K562 (cell line): ENCODE data around the gene BCAS1. TPM values are rescaled to one million over a fixed set of nuclear protein-coding genes. Genes with fewer than 3 reads are reported as not detected.

Experiments
- ATAC-seq: fragments of 200-7000 bp; cut with Tn5 transposase; 3 replicates; pipeline ENCODE4 v1.9.1; 2020; ENCODE audit warnings: moderate library complexity
- BruUV-seq: library from RNA; stranded (reverse); fragments of 400-500 nt; replicated peaks from 2 replicates; lab custom pipeline; 2021; lab: Mats Ljungman, UMichigan
- CTCF ChIA-PET: fragments of 300-600 bp; formaldehyde crosslinking; extraction: SDS; loops from one replicate; lab custom pipeline; 2021; ENCODE audit warnings: low intra/inter-chr PET ratio; lab: Yijun Ruan, JAX
- POLR2A ChIA-PET: fragments of 300-600, 350-650 bp; sonication (Branson Sonifier 250); formaldehyde crosslinking; extraction: SDS; loops from one replicate; lab custom pipeline; 2021; ENCODE audit warnings: antibody characterized with exemption, inconsistent platforms; lab: Yijun Ruan, JAX
- DNase-seq, 4 experiments: peaks; one replicate each; pipeline versions ENCODE4 v3.0.0 to v3.0.0-alpha.2; 2011 to 2018; ENCODE audit warnings: low spot score in 3 of 4, mixed read lengths in 3 of 4; ENCODE audit errors: extremely low read depth in 1 of 4
- FAIRE-seq: peaks from 2 replicates; lab custom pipeline; 2011; peaks lifted over from hg19 to GRCh38; lab: Jason Lieb, UNC
- H2AFZ ChIP-seq: 2 replicates; pipeline ENCODE4 v1.6.0; 2011; ENCODE audit warnings: low read depth, low read length, control low read depth, inconsistent platforms
- H3K27ac ChIP-seq: fragments of 200-600 bp; 3 replicates; pipeline ENCODE4 v1.8.0; 2011; ENCODE audit warnings: low read depth, mild to moderate bottlenecking, control low read depth, inconsistent platforms, low read length, moderate library complexity, mixed read lengths; ENCODE audit errors: extremely low read depth
- H3K27me3 ChIP-seq, 2 experiments: fragments of 300-600 bp in 1 of 2; 2 replicates in 1 of 2; 3 replicates in 1 of 2; pipeline versions ENCODE4 v1.6.0 to v1.8.0; 2011; ENCODE audit warnings: inconsistent platforms in 2 of 2, low read length in 2 of 2, mild to moderate bottlenecking in 1 of 2, mixed read lengths in 1 of 2, moderate library complexity in 1 of 2; ENCODE audit not compliant: control insufficient read depth in 2 of 2, insufficient read depth in 2 of 2
- H3K36me3 ChIP-seq: fragments of 300-600 bp; 3 replicates; pipeline ENCODE4 v1.8.0; 2011; ENCODE audit warnings: mild to moderate bottlenecking, low read length, inconsistent platforms; ENCODE audit not compliant: control insufficient read depth, insufficient read depth
- H3K4me1 ChIP-seq, 2 experiments: fragments of 200-600 bp in 1 of 2; replicated peaks in 1 of 2; 2 replicates in 1 of 2; 3 replicates in 1 of 2; pipeline versions ENCODE4 v1.5.1 to v1.8.0; 2011; ENCODE audit warnings: inconsistent platforms in 2 of 2, low read length in 2 of 2, mild to moderate bottlenecking in 1 of 2, mixed read lengths in 1 of 2, moderate library complexity in 1 of 2; ENCODE audit not compliant: control insufficient read depth in 2 of 2, insufficient read depth in 2 of 2
- H3K4me2 ChIP-seq: 2 replicates; pipeline ENCODE4 v1.6.1; 2011; ENCODE audit warnings: low read length, control low read depth, inconsistent platforms, mixed read lengths; ENCODE audit not compliant: insufficient read depth
- H3K4me3 ChIP-seq: fragments of 200-600 bp; sonication (generic), shearing (Covaris generic); 2 replicates; pipeline ENCODE4 v1.5.1; 2016; ENCODE audit warnings: control low read depth, inconsistent platforms
- H3K79me2 ChIP-seq: fragments of 200-600 bp; 3 replicates; pipeline ENCODE4 v1.8.0; 2011; ENCODE audit warnings: low read length, inconsistent platforms; ENCODE audit not compliant: control insufficient read depth, insufficient read depth
- H3K9ac ChIP-seq, 2 experiments: 2 replicates each; pipeline versions ENCODE4 v1.6.0 to v1.6.1; 2011; ENCODE audit warnings: low read depth in 2 of 2, low read length in 2 of 2, control low read depth in 1 of 2, inconsistent platforms in 1 of 2, mild to moderate bottlenecking in 1 of 2, mixed read lengths in 1 of 2; ENCODE audit not compliant: insufficient read depth in 1 of 2
- H3K9me1 ChIP-seq: one replicate; pipeline ENCODE4 v1.6.0; 2011; ENCODE audit warnings: inconsistent platforms, mild to moderate bottlenecking, low read length, moderate library complexity; ENCODE audit not compliant: control insufficient read depth, insufficient read depth
- H3K9me3 ChIP-seq: replicated peaks from 2 replicates; pipeline ENCODE4 v1.5.1; 2011; ENCODE audit warnings: low read depth, low read length, inconsistent platforms; ENCODE audit not compliant: control insufficient read depth, insufficient read depth
- H4K20me1 ChIP-seq: replicated peaks from 2 replicates; pipeline ENCODE4 v1.6.1; 2011; ENCODE audit warnings: low read length, inconsistent platforms, mixed read lengths; ENCODE audit not compliant: control insufficient read depth, insufficient read depth
- ADNP ChIP-seq: fragments of 200-800 bp; sonication (Bioruptor generic); IDR thresholded peaks from 2 replicates; pipeline ENCODE4 v1.6.1; 2016; ENCODE audit warnings: missing genetic modification characterization, missing compliant biosample characterization
- ARHGAP35 ChIP-seq: fragments of 450-650 bp; IDR thresholded peaks from 2 replicates; pipeline ENCODE4 v1.6.1; 2018; ENCODE audit not compliant: partially characterized antibody
- CBFA2T2 ChIP-seq: fragments of 450-650 bp; conservative IDR thresholded peaks from 2 replicates; pipeline ENCODE4 v1.6.1; 2017; ENCODE audit warnings: mild to moderate bottlenecking
- CBFA2T3 ChIP-seq: fragments of 450-650 bp; IDR thresholded peaks from 2 replicates; pipeline ENCODE4 v1.6.1; 2017
- DACH1 ChIP-seq: fragments of 450-650 bp; IDR thresholded peaks from 2 replicates; pipeline ENCODE4 v1.6.1; 2018; ENCODE audit not compliant: partially characterized antibody
- ETS2 ChIP-seq: IDR thresholded peaks from 2 replicates; pipeline ENCODE4 v1.6.1; 2016; ENCODE audit warnings: borderline replicate concordance, missing genetic modification characterization, mild to moderate bottlenecking, moderate library complexity, missing compliant biosample characterization; ENCODE audit not compliant: poor library complexity, severe bottlenecking
- FOXK1 ChIP-seq: sonication (generic); formaldehyde crosslinking; IDR thresholded peaks from 2 replicates; pipeline ENCODE4 v1.8.0; 2022; ENCODE audit warnings: missing genetic modification reagents, mild to moderate bottlenecking, borderline replicate concordance
- HDAC3 ChIP-seq: fragments of 450-650 bp; IDR thresholded peaks from 2 replicates; pipeline ENCODE4 v1.6.1; 2018; ENCODE audit warnings: borderline replicate concordance, mild to moderate bottlenecking, moderate library complexity; ENCODE audit not compliant: partially characterized antibody
- HNRNPK ChIP-seq: fragments of 200-400 bp; formaldehyde crosslinking; IDR thresholded peaks from one replicate; pipeline ENCODE4 v1.6.1; 2018; ENCODE audit warnings: mild to moderate bottlenecking, low read depth, low read length; ENCODE audit not compliant: poor library complexity, severe bottlenecking
- PTTG1 ChIP-seq: fragments of 450-650 bp; IDR thresholded peaks from 2 replicates; pipeline ENCODE4 v1.6.1; 2016; ENCODE audit warnings: low read depth, mild to moderate bottlenecking, missing genetic modification characterization, missing compliant biosample characterization
- SIN3B ChIP-seq: fragments of 450-650 bp; IDR thresholded peaks from 2 replicates; pipeline ENCODE4 v1.6.1; 2017; ENCODE audit warnings: low read depth, mild to moderate bottlenecking, moderate library complexity
- SMARCE1 ChIP-seq: fragments of 450-650 bp; IDR thresholded peaks from 2 replicates; pipeline ENCODE4 v1.7.1; 2016; ENCODE audit warnings: mild to moderate bottlenecking
- SREBF2 ChIP-seq: sonication (generic); formaldehyde crosslinking; IDR thresholded peaks from 2 replicates; pipeline ENCODE4 v1.4.0; 2020; ENCODE audit warnings: mild to moderate bottlenecking, missing genetic modification reagents
- TAL1 ChIP-seq: fragments of 450-650 bp; IDR thresholded peaks from 2 replicates; pipeline ENCODE4 v1.6.1; 2016; ENCODE audit warnings: mild to moderate bottlenecking
- TGIF2 ChIP-seq: sonication (generic); formaldehyde crosslinking; IDR thresholded peaks from 2 replicates; pipeline ENCODE4 v1.8.1; 2022; ENCODE audit warnings: mild to moderate bottlenecking, missing genetic modification reagents, moderate library complexity
- ZBTB1 ChIP-seq: sonication (generic); formaldehyde crosslinking; IDR thresholded peaks from 2 replicates; pipeline ENCODE4 v1.8.1; 2023; ENCODE audit warnings: missing genetic modification reagents, low read depth, mild to moderate bottlenecking, borderline replicate concordance
- ZNF174 ChIP-seq: fragments of 250-450 bp; sonication (Bioruptor Pico); IDR thresholded peaks from 2 replicates; pipeline ENCODE4 v1.4.0; 2020; ENCODE audit warnings: mild to moderate bottlenecking
- ZNF511 ChIP-seq: sonication (generic); formaldehyde crosslinking; IDR thresholded peaks from 2 replicates; pipeline ENCODE4 v1.8.0; 2022; ENCODE audit warnings: mild to moderate bottlenecking, missing genetic modification reagents
- WGBS: fragments of 100-300 bp; shearing (Covaris generic); methylation state at CpG from one replicate; pipeline ENCODE4 v1.1.6; 2016; ENCODE audit warnings: low coverage, mixed read lengths; ENCODE audit not compliant: insufficient coverage; ENCODE audit errors: missing lambda C conversion rate; 5-methylcytosine and 5-hydroxymethylcytosine counted together
- in situ Hi-C: fragments of 300-500 bp; cut with MboI; formaldehyde crosslinking; loops from 4 replicates; pipeline ENCODE4 v1.15.0; 2018; ENCODE audit warnings: inconsistent platforms, mixed read lengths
- intact Hi-C: fragments of 100-400 bp; cut with micrococcal nuclease; formaldehyde crosslinking; loops from 2 replicates; pipeline ENCODE4 v1.14.2; 2022
- polyA plus RNA-seq, 8 experiments: library from polyadenylated mRNA; depleted of rRNA in 4 of 8; stranded (reverse) in 5 of 8; unstranded in 3 of 8; fragments of >200 nt; fragmentation: Nextera tagmentation in 2 of 8; fragmentation: Illumina TruSeq in 1 of 8; extraction: Ambion mirVana in 2 of 8; extraction: Trizol in 1 of 8; gene quantifications; 2 replicates each; pipeline versions ENCODE4 v1.2.1 to v1.2.3, GENCODE V29; 2011 to 2014; ENCODE audit warnings: inconsistent platforms in 1 of 8, missing spikeins in 1 of 8
- total RNA-seq, 7 experiments: library from RNA; depleted of rRNA in 6 of 7; stranded (reverse); fragments of >200 nt in 6 of 7; fragmentation: Illumina TruSeq in 2 of 7; extraction: Trizol in 2 of 7; gene quantifications; 2 replicates each; pipeline versions ENCODE4 v1.2.1 to v1.2.3, GENCODE V29; 2011 to 2021; ENCODE audit warnings: low replicate concordance in 1 of 7
- TF ChIP-seq, protein P1 (sequence below): fragments of 250-450 bp; sonication (Bioruptor Pico); IDR thresholded peaks from 2 replicates; pipeline ENCODE4 v1.4.0; 2020; ENCODE audit warnings: mild to moderate bottlenecking, moderate library complexity

BCAS1 gene
- total and polyA plus RNA-seq, 9 of the 15 experiments (the other 6 are each of a cell fraction or from before 2014, with no cell fraction given) = 0.18 to 2.3 (median 0.93) TPM

DNA sequence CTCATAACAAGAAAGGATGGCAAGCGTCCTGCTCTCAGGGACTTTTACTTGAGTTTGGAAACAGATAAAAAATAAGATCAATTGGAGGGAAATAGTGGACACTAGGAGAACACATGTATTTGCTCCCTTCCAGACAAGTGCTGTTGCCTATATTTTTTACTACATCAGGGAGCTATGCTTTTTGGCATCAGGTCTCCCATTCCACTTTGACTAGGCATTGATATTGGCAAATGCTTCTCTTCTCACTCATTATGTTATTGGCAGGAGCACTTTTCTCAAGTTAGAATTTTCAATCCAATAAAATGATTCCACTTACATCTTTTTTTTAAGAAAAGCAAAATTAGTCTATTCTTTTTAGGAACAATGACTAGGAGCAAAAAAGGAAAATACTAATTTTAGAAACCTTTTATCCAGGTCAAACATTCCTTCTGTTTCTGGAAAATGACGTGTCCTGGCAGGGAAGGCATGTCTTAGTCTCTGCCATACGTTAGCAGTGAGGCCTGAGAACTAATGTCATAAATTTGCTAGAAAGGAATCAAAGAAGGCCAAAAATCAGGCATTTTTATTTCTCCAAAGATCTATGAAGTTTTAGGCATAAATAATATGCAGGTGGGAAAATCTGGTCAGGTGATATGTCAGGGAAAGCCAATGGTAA lies 21.4 kb downstream of the BCAS1 start:
- Histone ChIP-seq H3K36me3 (no peaks in the 10 kb centered on the region), H2AFZ (no peak overlapping the region), H3K9me3 (peaks cover 3% of the 10 kb centered on the region), H3K4me2 (no peak overlapping the region), H4K20me1 (no peaks in the 10 kb centered on the region)
- in situ Hi-C loops = no loop called here
- TF ChIP-seq HNRNPK (no peak), CBFA2T3 (no peak), SMARCE1 (no peak), ZBTB1 (CRISPR knock-in tag) (no peak), FOXK1 (no peak), ARHGAP35 (no peak), HDAC3 (no peak), ZNF511 (CRISPR knock-in tag) (no peak), CBFA2T2 (no peak), ADNP (no peak), TGIF2 (CRISPR knock-in tag) (no peak), PTTG1 (no peak), DACH1 (no peak), TAL1 (no peak), SIN3B (no peak), SREBF2 (CRISPR knock-in tag) (no peak), ETS2 (no peak), ZNF174 (CRISPR knock-in tag) (no peak)
- TF ChIP-seq, protein P1, sequence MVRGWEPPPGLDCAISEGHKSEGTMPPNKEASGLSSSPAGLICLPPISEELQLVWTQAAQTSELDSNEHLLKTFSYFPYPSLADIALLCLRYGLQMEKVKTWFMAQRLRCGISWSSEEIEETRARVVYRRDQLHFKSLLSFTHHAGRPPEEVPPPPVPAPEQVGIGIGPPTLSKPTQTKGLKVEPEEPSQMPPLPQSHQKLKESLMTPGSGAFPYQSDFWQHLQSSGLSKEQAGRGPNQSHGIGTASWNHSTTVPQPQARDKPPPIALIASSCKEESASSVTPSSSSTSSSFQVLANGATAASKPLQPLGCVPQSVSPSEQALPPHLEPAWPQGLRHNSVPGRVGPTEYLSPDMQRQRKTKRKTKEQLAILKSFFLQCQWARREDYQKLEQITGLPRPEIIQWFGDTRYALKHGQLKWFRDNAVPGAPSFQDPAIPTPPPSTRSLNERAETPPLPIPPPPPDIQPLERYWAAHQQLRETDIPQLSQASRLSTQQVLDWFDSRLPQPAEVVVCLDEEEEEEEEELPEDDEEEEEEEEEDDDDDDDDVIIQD (CRISPR knock-in tag) = no peak
- TF ChIP-seq, all 486 proteins: peak for 0
- Histone ChIP-seq H3K4me3 (no peak overlapping the region), H3K79me2 (no peaks in the 10 kb centered on the region), H3K27me3 (no peaks in the 10 kb centered on the region), H3K9ac (no peak overlapping the region), H3K4me1 (peaks cover 0 to 6% of the 10 kb centered on the region in 2 experiments; a peak in 2 of 5 replicates), H3K9me1 (no peaks in the 10 kb centered on the region), H3K27ac (no peak overlapping the region)
- no peak for ATAC-seq
- CTCF ChIA-PET = no interaction called here
- intact Hi-C loops = no loop called here
- 30% methylated on average over 3 of the region's 3 CpGs for WGBS
- no peak for DNase-seq
- no peak for FAIRE-seq
- no TSS peak for BruUV-seq
- POLR2A ChIA-PET = no interaction called here
